Urinary bladder (tissue), 4 donors: Measurements from ENCODE around the gene EHF. TPM values are rescaled to one million over a fixed set of nuclear protein-coding genes. Genes with fewer than 3 reads are reported as not detected.

Source experiments
- DNase-seq: peaks from one replicate; pipeline ENCODE4 v3.0.0-alpha.2; 2015; ENCODE audit errors: extremely low spot score
- H3K27ac ChIP-seq: one replicate; pipeline ENCODE4 v1.5.1; 2013; ENCODE audit warnings: low read depth, mild to moderate bottlenecking, moderate library complexity
- H3K36me3 ChIP-seq: one replicate; pipeline ENCODE4 v1.6.1; 2013; ENCODE audit warnings: mild to moderate bottlenecking, moderate library complexity; ENCODE audit not compliant: insufficient read depth
- H3K4me1 ChIP-seq: one replicate; pipeline ENCODE4 v1.6.1; 2013; ENCODE audit warnings: mild to moderate bottlenecking, moderate library complexity; ENCODE audit not compliant: insufficient read depth
- H3K4me3 ChIP-seq: one replicate; pipeline ENCODE4 v1.5.1; 2013; ENCODE audit warnings: low read depth, low read length
- WGBS: extraction: QIAGEN DNeasy Blood & Tissue Kit; methylation state at CpG from one replicate; pipeline ENCODE4 v1.1.7; 2013; 5-methylcytosine and 5-hydroxymethylcytosine counted together
- polyA plus RNA-seq: library from polyadenylated mRNA; stranded (reverse); fragments of 200-250 nt; gene quantifications from one replicate; pipeline ENCODE4 v1.2.3, GENCODE V29; 2013
- total RNA-seq: library from RNA; depleted of rRNA; stranded (reverse); fragments of >200 nt; gene quantifications from one replicate; pipeline ENCODE4 v1.2.3, GENCODE V29; 2014
- donor health status: healthy with polysubstance abuse.
- donor health status: healthy.

Gene EHF
- total and polyA plus RNA-seq, 2 donors, result 10.5 to 79.8 TPM

- no peak for DNase-seq
- Histone ChIP-seq H3K4me3 (no peak overlapping the region), H3K36me3 (no peaks in the 10 kb centered on the region), H3K27ac (no peak overlapping the region), H3K4me1 (no peaks in the 10 kb centered on the region)
- 57% methylated on average over 4 of the region's 4 CpGs for WGBS
These were observed 14.4 kb upstream of the EHF start for GRCh38 chr11:34606326-34607120.

- Histone ChIP-seq H3K4me3 (no peak overlapping the region), H3K36me3 (no peaks in the 10 kb centered on the region), H3K4me1 (no peaks in the 10 kb centered on the region), H3K27ac (no peak overlapping the region)
- DNase-seq, result no peak
- 77% methylated on average over 7 of the region's 7 CpGs for WGBS
These were observed 11.6 kb upstream of the EHF start for GRCh38 chr11:34609187-34609751.

- 79% methylated on average over 7 of the region's 7 CpGs for WGBS
- no peak overlapping the region for H3K4me3 ChIP-seq
- H3K4me1 ChIP-seq, result no peaks in the 10 kb centered on the region
- no peak for DNase-seq
- no peak overlapping the region for H3K27ac ChIP-seq
- H3K36me3 ChIP-seq, result no peaks in the 10 kb centered on the region
These were observed 11.0 kb upstream of the EHF start for GRCh38 chr11:34609850-34610249.

GRCh38 chr11:34610324-34611041, 10.4 kb upstream of the EHF start:
- no peak for DNase-seq
- Histone ChIP-seq H3K27ac (no peak overlapping the region), H3K4me3 (no peak overlapping the region), H3K4me1 (no peaks in the 10 kb centered on the region), H3K36me3 (no peaks in the 10 kb centered on the region)
- 90% methylated on average over 5 of the region's 5 CpGs for WGBS

- Histone ChIP-seq H3K4me3 (no peak overlapping the region), H3K27ac (no peak overlapping the region), H3K36me3 (no peaks in the 10 kb centered on the region), H3K4me1 (no peaks in the 10 kb centered on the region)
- DNase-seq, result no peak
These were observed 7.9 kb upstream of the EHF start for GRCh38 chr11:34613015-34613414.

- 55% methylated on average over 2 of the region's 2 CpGs for WGBS
- DNase-seq, result no peak
- Histone ChIP-seq H3K36me3 (no peaks in the 10 kb centered on the region), H3K4me1 (no peaks in the 10 kb centered on the region), H3K4me3 (no peak overlapping the region), H3K27ac (no peak overlapping the region)
These were observed 7.3 kb upstream of the EHF start for GRCh38 chr11:34613552-34614056.

GRCh38 chr11:34614344-34615104, 6.4 kb upstream of the EHF start:
- DNase-seq, result no peak
- 59% methylated on average over 5 of the region's 5 CpGs for WGBS
- Histone ChIP-seq H3K36me3 (no peaks in the 10 kb centered on the region), H3K4me3 (no peak overlapping the region), H3K4me1 (no peaks in the 10 kb centered on the region), H3K27ac (no peak overlapping the region)

- no peak for DNase-seq
- Histone ChIP-seq H3K27ac (no peak overlapping the region), H3K4me1 (no peaks in the 10 kb centered on the region), H3K36me3 (no peaks in the 10 kb centered on the region), H3K4me3 (no peak overlapping the region)
- 69% methylated on average over 1 of the region's 1 CpG for WGBS
These were observed 4.8 kb upstream of the EHF start for GRCh38 chr11:34616086-34616485.

GRCh38 chr11:34616830-34617504, 3.9 kb upstream of the EHF start:
- DNase-seq, result no peak
- Histone ChIP-seq H3K4me3 (no peak overlapping the region), H3K27ac (no peak overlapping the region), H3K4me1 (no peaks in the 10 kb centered on the region), H3K36me3 (no peaks in the 10 kb centered on the region)
- 58% methylated on average over 7 of the region's 7 CpGs for WGBS

GRCh38 chr11:34618406-34618805, 2.5 kb upstream of the EHF start:
- 97% methylated on average over 2 of the region's 2 CpGs for WGBS

GRCh38 chr11:34619062-34619516, 1.8 kb upstream of the EHF start:
- Histone ChIP-seq H3K4me1 (no peaks in the 10 kb centered on the region), H3K36me3 (no peaks in the 10 kb centered on the region), H3K27ac (no peak overlapping the region), H3K4me3 (no peak overlapping the region)
- 67% methylated on average over 2 of the region's 2 CpGs for WGBS
- no peak for DNase-seq

More at GRCh38 chr11:34618406-34618805, 2.5 kb upstream of the EHF start:
- DNase-seq, result no peak
- no peak overlapping the region for H3K4me3 ChIP-seq
- H3K27ac ChIP-seq, result no peak overlapping the region
- no peaks in the 10 kb centered on the region for H3K36me3 ChIP-seq
- H3K4me1 ChIP-seq, result no peaks in the 10 kb centered on the region

- H3K4me3 ChIP-seq, result no peak overlapping the region
- H3K4me1 ChIP-seq, result no peaks in the 10 kb centered on the region
- H3K36me3 ChIP-seq, result no peaks in the 10 kb centered on the region
- no peak for DNase-seq
- WGBS, result 72% methylated on average over 2 of the region's 2 CpGs
- H3K27ac ChIP-seq, result no peak overlapping the region
These were observed 691 bp upstream of the EHF start for GRCh38 chr11:34620202-34620601.

GRCh38 chr11:34621876-34622275, 983 bp downstream of the EHF start:
- Histone ChIP-seq H3K4me3 (peak overlapping the region; percentile 30), H3K27ac (no peak overlapping the region), H3K4me1 (no peaks in the 10 kb centered on the region), H3K36me3 (no peaks in the 10 kb centered on the region)
- DNase-seq, result no peak
- WGBS, result 80% methylated on average over 2 of the region's 2 CpGs
